Endothelial cell of umbilical vein (primary cell): ENCODE results near the gene PEX10. TPM values are rescaled to one million over a fixed set of nuclear protein-coding genes. Genes with fewer than 3 reads are reported as not detected.
A peak's percentile ranks its signal among the peaks of the same experiment; 100 is the strongest.

Experiments used
- BruUV-seq: library from RNA; stranded (reverse); fragments of 400-500 nt; replicated peaks from 2 replicates; lab custom pipeline; 2021; lab: Mats Ljungman, UMichigan
- CTCF ChIA-PET: fragments of 300-600, 350-600 bp; sonication (Branson Sonifier 250); formaldehyde crosslinking; loops from one replicate; lab custom pipeline; 2021; ENCODE audit warnings: antibody characterized with exemption, inconsistent platforms; lab: Charles Lee
- POLR2A ChIA-PET: fragments of 300-600, 350-600 bp; sonication (Branson Sonifier 250); formaldehyde crosslinking; loops from one replicate; lab custom pipeline; 2021; ENCODE audit warnings: antibody characterized with exemption, inconsistent platforms; lab: Charles Lee
- DNase-seq: peaks from one replicate; pipeline ENCODE4 v3.0.0-alpha.2; 2011; ENCODE audit warnings: low read depth, low spot score
- FAIRE-seq: peaks from 2 replicates; lab custom pipeline; 2011; peaks lifted over from hg19 to GRCh38; lab: Jason Lieb, UNC
- H2AFZ ChIP-seq: 2 replicates; pipeline ENCODE4 v1.6.0; 2012; ENCODE audit warnings: low read depth, low read length, control low read depth, inconsistent platforms
- H3K27ac ChIP-seq: 2 replicates; pipeline ENCODE4 v1.5.1; 2011; ENCODE audit warnings: low read depth, mild to moderate bottlenecking, control low read depth, low read length, moderate library complexity; ENCODE audit not compliant: insufficient read depth
- H3K27me3 ChIP-seq, 2 experiments: 2 replicates each; pipeline versions ENCODE4 v1.6.0 to v1.6.1; 2011; ENCODE audit warnings: low read length in 2 of 2, mixed read lengths in 1 of 2; ENCODE audit not compliant: control insufficient read depth in 2 of 2, insufficient read depth in 2 of 2
- H3K36me3 ChIP-seq, 2 experiments: 2 replicates in 1 of 2; 3 replicates in 1 of 2; pipeline ENCODE4 v1.5.1; 2011; ENCODE audit warnings: low read length in 2 of 2, mild to moderate bottlenecking in 1 of 2, moderate library complexity in 1 of 2; ENCODE audit not compliant: control insufficient read depth in 2 of 2, insufficient read depth in 2 of 2; ENCODE audit errors: extremely low read depth in 1 of 2
- H3K4me1 ChIP-seq: 3 replicates; pipeline ENCODE4 v1.5.1; 2011; ENCODE audit warnings: mild to moderate bottlenecking, low read length; ENCODE audit not compliant: control insufficient read depth, insufficient read depth; ENCODE audit errors: extremely low read depth
- H3K4me2 ChIP-seq: 2 replicates; pipeline ENCODE4 v1.6.1; 2011; ENCODE audit warnings: low read length, control low read depth, mixed read lengths; ENCODE audit not compliant: insufficient read depth
- H3K4me3 ChIP-seq, 3 experiments: fragments of 200-600 bp in 1 of 3; sonication (generic), shearing (Covaris generic) in 1 of 3; replicated peaks in 1 of 3; 2 replicates each; pipeline ENCODE4 v1.5.1; 2011 to 2016; ENCODE audit warnings: control low read depth in 3 of 3, low read length in 3 of 3, mild to moderate bottlenecking in 2 of 3, inconsistent platforms in 1 of 3, low read depth in 1 of 3, moderate library complexity in 1 of 3; ENCODE audit not compliant: insufficient read depth in 1 of 3
- H3K79me2 ChIP-seq: 2 replicates; pipeline ENCODE4 v1.6.0; 2012; ENCODE audit warnings: low read length, inconsistent platforms; ENCODE audit not compliant: control insufficient read depth, insufficient read depth
- H3K9ac ChIP-seq: replicated peaks from 2 replicates; pipeline ENCODE3; 2011; ENCODE audit warnings: low read length, control low read depth; ENCODE audit not compliant: insufficient read depth; ENCODE audit errors: extremely low read depth
- H3K9me1 ChIP-seq: replicated peaks from 3 replicates; pipeline ENCODE4 v1.6.0; 2011; ENCODE audit warnings: mild to moderate bottlenecking, low read length; ENCODE audit not compliant: control insufficient read depth, insufficient read depth; ENCODE audit errors: extremely low read depth
- H3K9me3 ChIP-seq: replicated peaks from 2 replicates; pipeline ENCODE4 v1.5.1; 2012; ENCODE audit warnings: low read length, inconsistent platforms; ENCODE audit not compliant: control insufficient read depth, insufficient read depth
- H4K20me1 ChIP-seq: replicated peaks from 2 replicates; pipeline ENCODE3; 2011; ENCODE audit warnings: mild to moderate bottlenecking, low read length; ENCODE audit not compliant: control insufficient read depth, insufficient read depth; ENCODE audit errors: extremely low read depth
- EZH2 ChIP-seq: IDR thresholded peaks from 2 replicates; pipeline ENCODE4 v1.6.1; 2012; ENCODE audit warnings: borderline replicate concordance, low read depth, mild to moderate bottlenecking, moderate library complexity, low read length, inconsistent platforms; ENCODE audit not compliant: severe bottlenecking
- FOS ChIP-seq: IDR thresholded peaks from 2 replicates; pipeline ENCODE4 v1.6.1; 2011; ENCODE audit warnings: mild to moderate bottlenecking, low read length, moderate library complexity, borderline replicate concordance; ENCODE audit not compliant: insufficient read depth
- GATA2 ChIP-seq: IDR thresholded peaks from 2 replicates; pipeline ENCODE4 v1.7.0; 2011; ENCODE audit warnings: low read depth, mild to moderate bottlenecking, moderate library complexity, mixed read lengths, low read length; ENCODE audit not compliant: insufficient read length, insufficient read depth
- JUN ChIP-seq: IDR thresholded peaks from 2 replicates; pipeline ENCODE4 v1.6.1; 2011; ENCODE audit warnings: borderline replicate concordance, low read depth; ENCODE audit not compliant: insufficient read length, insufficient read depth
- POLR2A ChIP-seq: IDR thresholded peaks from 2 replicates; pipeline ENCODE4 v1.6.1; 2012; ENCODE audit warnings: low read depth, mild to moderate bottlenecking, control low read depth, low read length
- POLR2AphosphoS5 ChIP-seq: IDR thresholded peaks from 2 replicates; pipeline ENCODE4 v1.6.1; 2012; ENCODE audit warnings: low read depth, mild to moderate bottlenecking, control low read depth, low read length, moderate library complexity; ENCODE audit not compliant: insufficient read depth
- dilution Hi-C: fragments of 300-500 bp; cut with MboI; formaldehyde crosslinking; loops from one replicate; pipeline ENCODE4 v1.15.0; 2019; ENCODE audit warnings: low sequenced_read_pairs; ENCODE audit not compliant: extremely low pct_ligation_motif_present
- intact Hi-C: fragments of 100-400 bp; cut with micrococcal nuclease; formaldehyde crosslinking; loops from one replicate; pipeline ENCODE4 v1.10.0; 2022
- polyA plus RNA-seq, 4 experiments: library from polyadenylated mRNA; depleted of rRNA in 3 of 4; stranded (reverse) in 3 of 4; unstranded in 1 of 4; fragments of >200 nt; gene quantifications; 2 replicates each; pipeline versions ENCODE4 v1.2.1 to v1.2.3, GENCODE V29; 2011 to 2012; ENCODE audit warnings: missing spikeins in 1 of 4
- total RNA-seq: library from RNA; stranded (reverse); gene quantifications from 2 replicates; pipeline ENCODE4 v1.2.3, GENCODE V29; 2021
- TF ChIP-seq, protein P1 (sequence below): IDR thresholded peaks from 2 replicates; pipeline ENCODE4 v1.6.1; 2011; ENCODE audit not compliant: insufficient read depth, insufficient read length

The PEX10 gene
- total and polyA plus RNA-seq, 2 donors (not counting 3 experiments of a cell fraction or from before 2014, with no cell fraction given) = 25.1 to 26.7 TPM

GRCh38 chr1:2391041-2391930, 21.1 kb downstream of the PEX10 start, which contains the start of the genes MORN1 and RER1:
Gene MORN1 (minus strand): TSS chr1:2391554. CDS start chr1:2391533, 21 bp downstream.
Gene RER1 (plus strand): TSS chr1:2391841. CDS start chr1:2395791, 3,950 bp downstream.
- Histone ChIP-seq H3K4me2 (peak within 1 kb of the TSS; percentile 97), H3K27me3 (no peaks in the 10 kb centered on the region), H4K20me1 (no peaks in the 10 kb centered on the region), H3K4me1 (peaks cover 16% of the 10 kb centered on the region), H3K4me3 (peak within 1 kb of the TSS; percentile 80 to 92 (median 88)), H3K79me2 (peaks cover 35% of the 10 kb centered on the region), H3K9ac (peak within 1 kb of the TSS; percentile 91), H3K9me3 (no peaks in the 10 kb centered on the region), H3K27ac (peak within 1 kb of the TSS; percentile 77), H2AFZ (peak within 1 kb of the TSS; percentile 76), H3K36me3 (peaks cover 0 to 14% of the 10 kb centered on the region in 2 experiments), H3K9me1 (no peaks in the 10 kb centered on the region)
- POLR2A ChIA-PET = interaction anchor here (0.7 to 0.8 kb wide), 2 partner anchors 164 to 165 kb away, joined by 3 read pairs; no protein-coding TSS in a partner anchor
- FAIRE-seq (peak; percentile 99), DNase-seq (peak; percentile 100)
- CTCF ChIA-PET = interaction anchor here (0.8 to 2.8 kb wide), 9 partner anchors 10 to 1033 kb away, joined by 3 to 36 read pairs (median 4); partner anchors contain the start of gene FAAP20
- dilution Hi-C loops (no loop called here), intact Hi-C loops (loop anchor here (1.0 to 2.0 kb wide), 5 partner anchors 10 to 258 kb away; partner anchors contain the start of genes FAAP20 and PEX10)
- TSS peak; percentile 47 for BruUV-seq
- TF ChIP-seq JUN (no peak), GATA2 (no peak), FOS (no peak), POLR2A (peak; percentile 55), POLR2AphosphoS5 (peak; percentile 94), EZH2 (no peak)
- TF ChIP-seq, protein P1, sequence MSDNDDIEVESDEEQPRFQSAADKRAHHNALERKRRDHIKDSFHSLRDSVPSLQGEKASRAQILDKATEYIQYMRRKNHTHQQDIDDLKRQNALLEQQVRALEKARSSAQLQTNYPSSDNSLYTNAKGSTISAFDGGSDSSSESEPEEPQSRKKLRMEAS = peak; percentile 8
